HG03439 (cell line): Measurements from ENCODE around the gene SERAC1.

Experiments
- ATAC-seq: cut with Tn5 transposase; IDR thresholded peaks from one replicate; pipeline ENCODE4 v1.9.1; 2021; ENCODE audit warnings: mild to moderate bottlenecking, moderate library complexity; ENCODE audit not compliant: unreplicated experiment

SERAC1 gene

DNA sequence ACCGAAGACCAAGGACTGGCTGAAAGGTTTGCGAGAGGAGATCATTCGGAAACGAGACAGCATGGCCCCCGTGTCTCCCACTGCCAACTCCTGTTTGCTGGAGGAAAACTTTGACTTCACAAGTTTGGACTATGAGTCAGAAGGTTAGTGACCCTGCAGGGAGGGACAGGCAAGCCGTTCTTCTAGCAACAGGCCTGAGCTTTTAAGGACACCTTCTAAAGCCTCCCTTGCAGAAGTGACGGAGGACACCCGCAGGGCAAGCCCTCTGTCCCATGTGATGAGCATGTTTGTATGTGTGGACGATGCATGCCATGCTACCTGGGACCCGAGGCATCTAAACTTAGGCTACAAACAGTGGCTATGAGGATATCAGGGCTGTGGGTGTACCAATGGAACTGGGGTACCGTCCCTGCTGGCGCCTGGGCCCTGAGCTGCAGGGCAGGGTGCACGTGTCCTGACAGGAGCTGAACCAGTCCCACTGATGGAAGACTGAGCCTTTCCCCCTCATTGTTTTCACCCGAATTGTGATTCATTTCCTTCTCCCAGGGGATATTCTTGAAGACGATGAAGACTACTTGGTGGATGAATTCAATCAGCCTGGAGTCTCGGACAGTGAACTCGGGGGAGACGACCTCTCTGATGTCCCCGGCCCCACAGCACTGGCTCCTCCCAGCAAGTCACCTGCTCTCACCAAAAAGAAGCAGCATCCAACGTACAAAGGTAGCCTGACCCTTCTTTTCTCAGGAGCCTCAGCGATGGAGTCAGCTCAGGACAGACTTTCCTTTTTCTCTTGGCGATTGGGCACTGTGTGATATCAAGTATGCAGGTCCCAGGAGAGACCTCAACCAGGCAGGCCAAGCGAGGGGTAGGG, 84.4 kb downstream of the SERAC1 start:
- no peak for ATAC-seq

DNA sequence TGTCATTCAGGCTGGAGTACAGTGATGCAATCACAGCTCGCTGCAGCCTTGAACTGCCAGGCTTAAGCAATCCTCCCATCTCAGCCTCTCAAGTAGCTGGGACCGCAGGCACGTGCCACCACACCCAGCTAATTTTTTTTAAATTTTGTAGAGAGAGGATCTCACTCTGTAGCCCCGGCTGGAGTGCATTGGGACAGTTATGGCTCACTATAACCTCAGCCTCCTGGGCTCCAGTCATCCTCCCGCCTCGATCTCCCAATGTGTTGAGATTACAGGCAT, 86.5 kb downstream of the SERAC1 start:
- ATAC-seq, result no peak

DNA sequence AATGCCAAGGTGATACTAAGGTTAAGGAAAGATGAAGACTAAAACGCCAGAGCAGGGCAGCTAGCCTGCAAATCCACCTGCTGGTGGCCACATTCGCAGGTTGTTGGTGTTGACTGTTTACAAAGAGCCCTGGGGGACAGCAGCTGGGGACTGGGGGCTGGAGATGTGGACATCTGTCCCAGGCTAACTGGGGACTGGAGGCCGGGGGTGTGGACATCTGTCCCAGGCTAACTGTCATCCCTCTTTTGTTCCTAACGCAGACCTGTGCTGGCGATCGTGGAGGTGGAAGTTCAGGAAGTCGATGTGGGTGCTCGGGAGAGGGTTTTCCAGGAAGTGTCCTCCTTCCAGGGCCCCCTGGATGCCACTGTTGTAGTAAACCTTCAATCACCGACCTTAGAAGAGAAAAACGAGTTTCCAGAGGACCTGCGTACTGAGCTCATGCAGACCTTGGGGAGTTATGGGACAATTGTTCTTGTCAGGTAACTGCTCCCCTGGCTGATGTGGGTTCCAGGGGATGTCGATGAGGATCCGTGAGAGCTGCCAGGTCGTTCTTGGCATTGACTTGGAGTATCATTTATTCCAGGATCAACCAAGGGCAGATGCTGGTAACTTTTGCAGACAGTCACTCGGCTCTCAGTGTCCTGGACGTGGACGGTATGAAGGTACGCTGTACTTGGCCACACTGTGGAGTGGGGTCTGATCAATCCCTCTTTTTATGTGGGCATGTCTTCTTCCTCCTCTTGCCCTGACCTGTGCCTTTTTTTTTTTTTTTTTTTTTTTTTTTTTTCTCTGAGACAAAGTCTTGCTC, 87.0 kb downstream of the SERAC1 start:
- no peak for ATAC-seq

- no peak for ATAC-seq
Measured at GRCh38 chr6:158078320-158078719, 89.7 kb downstream of the SERAC1 start.

DNA sequence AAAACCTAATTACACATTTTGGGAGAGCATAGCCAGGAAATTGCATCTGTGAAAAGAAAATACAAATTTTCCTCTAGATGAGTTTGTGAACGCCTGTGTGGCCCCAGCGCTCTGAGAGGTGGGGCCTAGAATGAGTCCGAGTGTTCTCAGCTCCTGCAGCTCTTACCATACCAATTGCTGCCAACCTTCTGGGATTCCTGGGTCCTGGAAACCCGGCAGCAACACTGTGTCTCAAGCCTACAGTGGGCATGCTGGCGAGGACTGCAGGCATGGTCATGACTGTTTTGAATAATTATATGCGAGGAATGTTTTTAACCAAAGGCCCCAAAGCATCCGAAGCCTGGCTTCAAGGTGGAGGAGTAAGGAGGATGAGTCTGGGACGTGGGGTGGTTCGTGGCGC, 90.4 kb downstream of the SERAC1 start:
- no peak for ATAC-seq

DNA sequence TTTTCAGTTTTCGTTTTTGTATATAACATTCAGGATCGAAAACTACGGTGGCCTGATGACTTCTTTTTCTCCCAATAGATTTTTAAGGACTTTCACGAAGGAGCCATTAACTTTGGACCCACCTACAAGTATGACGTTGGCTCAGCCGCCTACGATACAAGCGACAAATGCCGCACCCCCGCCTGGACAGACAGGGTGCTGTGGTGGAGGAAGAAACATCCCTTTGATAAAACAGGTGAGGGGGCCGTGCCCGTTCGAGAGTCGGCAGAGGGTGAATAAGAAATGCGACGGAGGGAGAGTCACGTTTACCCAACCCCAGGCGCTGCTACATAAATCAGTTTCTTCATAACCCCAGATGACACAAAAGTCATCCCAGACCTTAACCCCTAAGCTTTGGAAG, 91.5 kb downstream of the SERAC1 start:
- ATAC-seq, result no peak

DNA sequence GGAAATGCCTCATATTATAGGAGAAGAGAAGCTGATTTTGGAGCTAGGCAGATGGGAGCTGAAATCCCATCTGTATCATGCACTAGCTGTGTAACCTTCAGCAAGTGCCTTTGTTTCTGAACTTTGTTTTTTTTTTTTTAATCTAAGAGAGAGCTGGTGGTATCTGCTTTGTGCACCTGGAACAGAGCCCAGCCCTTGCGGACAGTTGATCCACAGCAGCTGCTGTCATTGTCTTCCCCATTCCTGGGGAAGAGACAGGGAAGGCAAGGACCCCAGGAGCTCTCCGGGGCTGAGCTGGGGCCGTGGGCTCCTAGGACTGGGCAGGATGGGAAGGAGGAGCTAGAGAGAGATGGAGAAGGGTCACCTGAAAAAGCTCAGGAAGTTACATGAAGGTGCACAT, 94.3 kb downstream of the SERAC1 start:
- no peak for ATAC-seq

GRCh38 chr6:158072083-158072721, 95.9 kb downstream of the SERAC1 start:
- ATAC-seq, result no peak

- ATAC-seq, result no peak
Measured at GRCh38 chr6:158071121-158072082, 96.7 kb downstream of the SERAC1 start.

GRCh38 chr6:158070513-158070912, 97.5 kb downstream of the SERAC1 start:
- no peak for ATAC-seq

- ATAC-seq, result no peak
Measured at GRCh38 chr6:158069800-158070195, 98.3 kb downstream of the SERAC1 start.

DNA sequence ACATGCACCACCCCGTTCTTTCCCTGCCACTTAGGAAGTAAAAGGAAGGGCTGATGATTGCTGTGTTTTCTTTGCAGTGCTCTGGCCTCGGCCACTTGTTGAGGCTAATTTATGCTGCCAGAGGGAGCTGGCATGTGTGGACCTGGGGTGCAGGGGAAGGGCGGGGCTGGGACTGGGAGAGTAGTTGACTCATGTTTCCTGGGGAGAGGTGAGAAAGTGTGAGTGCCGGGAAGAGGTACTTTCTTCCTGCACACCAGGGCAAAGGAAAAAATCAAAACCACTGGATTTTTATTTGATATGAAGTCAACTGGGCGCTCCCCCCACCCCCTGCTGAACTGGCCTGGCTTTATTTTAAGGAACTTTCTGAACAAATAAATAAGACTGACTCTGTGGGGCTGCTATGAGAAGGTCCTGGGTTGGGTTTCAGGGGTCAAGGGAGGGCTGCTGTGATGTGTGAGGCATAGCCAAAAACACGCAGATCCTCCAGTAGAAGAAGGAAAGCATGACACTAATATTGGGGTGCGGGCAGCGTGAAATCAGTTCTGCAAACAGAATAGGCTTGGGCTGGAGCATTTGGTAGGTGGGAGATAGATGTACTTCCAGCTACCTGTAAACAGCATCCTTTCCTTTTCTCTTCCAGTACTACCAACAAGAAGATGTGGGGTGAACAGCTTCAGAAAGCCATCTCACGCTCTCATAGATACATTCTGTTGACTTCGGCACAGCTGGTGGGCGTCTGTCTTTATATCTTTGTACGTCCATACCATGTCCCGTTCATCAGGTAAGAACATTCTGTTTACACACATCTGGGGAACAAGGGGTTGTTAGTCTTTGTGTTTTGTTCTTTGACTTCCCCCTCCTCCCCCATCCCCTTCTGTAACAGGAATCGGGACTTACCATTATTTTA, 98.9 kb downstream of the SERAC1 start:
- ATAC-seq, result no peak

DNA sequence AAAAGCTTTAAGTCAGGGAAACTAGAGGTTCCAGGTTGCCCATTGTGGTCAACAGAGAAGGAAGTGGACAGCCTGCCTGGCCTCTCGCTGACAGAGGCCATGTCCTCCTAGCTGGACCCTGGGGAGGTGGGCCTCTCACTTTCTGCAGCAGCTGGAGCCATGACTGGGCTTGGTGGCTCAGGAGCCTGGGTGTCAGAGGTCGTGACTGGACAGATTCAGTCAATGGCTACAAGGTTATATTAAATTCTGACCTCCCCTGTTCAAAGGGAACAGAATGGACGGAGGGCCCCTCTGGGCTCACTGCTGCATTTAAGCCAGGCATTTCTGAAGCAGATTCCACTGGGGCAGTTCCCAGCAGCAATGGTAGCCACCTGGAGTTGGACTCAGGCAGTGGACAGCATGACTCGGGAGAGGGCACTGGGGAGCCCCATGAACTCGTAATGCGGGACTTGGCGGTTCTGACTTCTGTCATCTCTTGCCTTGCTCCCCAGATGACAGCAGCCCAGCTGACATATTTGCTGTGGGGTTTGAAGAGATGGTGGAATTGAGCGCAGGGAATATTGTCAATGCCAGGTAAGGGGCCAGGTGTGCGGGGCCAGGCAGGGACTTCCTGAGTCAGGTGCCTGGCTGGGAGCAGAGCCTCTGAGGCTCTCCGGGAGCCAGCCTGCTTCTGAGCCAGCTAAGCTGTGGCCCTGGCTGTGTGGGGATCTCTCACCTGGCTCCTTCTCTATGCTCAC, 99.7 kb downstream of the SERAC1 start:
- ATAC-seq, result no peak

GRCh38 chr6:158067436-158068015, 100.5 kb downstream of the SERAC1 start:
- no peak for ATAC-seq

GRCh38 chr6:158066136-158066781, 101.8 kb downstream of the SERAC1 start:
- ATAC-seq, result no peak

DNA sequence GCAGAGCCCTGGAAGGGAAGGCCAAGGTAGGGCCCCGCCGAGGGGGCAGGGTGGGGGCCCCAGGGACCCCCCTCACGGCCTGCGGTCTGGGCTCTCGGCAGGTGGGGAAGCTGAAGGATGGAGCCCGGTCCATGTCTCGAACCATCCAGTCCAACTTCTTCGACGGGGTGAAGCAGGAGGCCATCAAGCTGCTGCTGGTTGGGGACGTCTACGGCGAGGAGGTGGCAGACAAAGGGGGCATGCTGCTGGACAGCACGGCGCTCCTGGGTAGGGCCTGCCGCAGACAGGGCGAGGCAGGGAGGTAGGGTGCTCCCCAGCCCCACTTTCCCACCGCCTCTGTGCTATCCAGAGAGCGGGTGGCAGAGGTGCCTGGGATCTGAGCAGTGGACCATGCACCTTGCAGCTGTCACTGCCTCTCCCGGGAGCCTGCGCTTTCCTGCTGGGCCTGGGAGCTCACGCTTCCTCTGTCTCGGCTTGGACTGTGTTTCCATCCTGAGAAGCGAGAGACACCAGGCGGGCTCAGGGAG, 103.3 kb downstream of the SERAC1 start:
- ATAC-seq, result no peak

- ATAC-seq, result no peak
Measured at GRCh38 chr6:158063736-158064135, 104.3 kb downstream of the SERAC1 start.
